H1 (cell line): ENCODE measurements around the gene LMNB1. TPM values are rescaled to one million over a fixed set of nuclear protein-coding genes. Genes with fewer than 3 reads are reported as not detected.

Experiments used
- POU5F1 ChIP-seq: IDR thresholded peaks from 2 replicates; pipeline ENCODE4 v1.6.1; 2011; ENCODE audit warnings: low read depth, mild to moderate bottlenecking, low read length, moderate library complexity
- polyA plus RNA-seq, 7 experiments: library from polyadenylated mRNA; depleted of rRNA in 3 of 7; stranded (reverse) in 5 of 7; unstranded in 2 of 7; fragments of >200 nt in 5 of 7; fragments of 200-250 nt in 2 of 7; gene quantifications; 1 replicate in 5 of 7; 2 replicates in 1 of 7; 4 replicates in 1 of 7; pipeline versions ENCODE4 v1.2.1 to v1.2.3, GENCODE V29; 2011 to 2013; ENCODE audit warnings: missing spikeins in 2 of 7, mixed read lengths in 2 of 7
- total RNA-seq: library from RNA; stranded (reverse); fragmentation: NEBNext Ultra II Directional; extraction: Animal tissue kit (Norgen Biotek cat#: 25700); gene quantifications from 2 replicates; pipeline ENCODE4 v1.2.1, GENCODE V29; 2021

The LMNB1 gene
- total and polyA plus RNA-seq, 2 of the 8 experiments (the other 6 are each of a cell fraction or from before 2014, with no cell fraction given), result 73.5 to 225 TPM

DNA sequence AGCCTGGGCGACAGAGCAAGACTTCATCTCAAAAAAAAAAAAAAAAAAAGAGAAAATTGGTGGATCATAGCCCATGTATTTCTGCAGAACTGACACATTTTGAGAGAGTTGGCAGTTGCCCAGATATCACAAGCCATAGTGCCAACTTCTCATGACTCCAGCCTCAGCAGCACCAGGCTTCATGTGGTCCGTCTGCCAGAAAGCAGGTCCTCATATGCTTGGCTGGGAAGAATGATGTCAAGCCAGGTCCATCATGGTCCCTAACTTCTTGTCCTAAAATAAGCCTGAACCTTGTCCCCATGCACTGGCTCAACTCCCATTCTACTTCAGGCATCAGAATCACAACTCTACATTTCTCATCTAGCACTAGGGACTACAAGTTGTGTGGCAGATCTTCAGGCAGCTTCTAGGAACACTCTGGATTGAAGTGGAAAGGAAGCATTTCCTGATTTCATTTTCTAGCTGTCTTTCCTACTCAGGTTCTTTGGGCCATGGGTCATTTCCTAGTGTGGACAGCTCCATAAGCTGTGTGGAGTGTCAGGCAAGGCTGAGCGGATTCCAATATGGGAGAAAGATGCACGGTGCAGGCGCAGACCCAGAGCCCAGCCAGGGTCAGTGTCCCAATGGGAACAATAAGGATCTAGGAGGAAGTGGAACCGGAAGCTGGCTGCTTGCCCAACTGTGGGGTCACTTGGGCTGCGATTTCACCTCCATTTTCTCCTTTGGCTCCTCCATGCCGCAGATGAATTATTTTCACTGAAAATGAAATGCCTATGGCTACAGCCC lies 90.1 kb downstream of the LMNB1 start (continued):
- TF ChIP-seq POU5F1, result no peak
